T-helper 17 cell (primary cell): Measurements from ENCODE around the gene DDX31. TPM values are rescaled to one million over a fixed set of nuclear protein-coding genes. Genes with fewer than 3 reads are reported as not detected.

Experiments
- ATAC-seq: fragments of 150-1000 bp; cut with Tn5 transposase; 2 replicates; pipeline ENCODE4 v1.10.0; 2021; ENCODE audit warnings: mild to moderate bottlenecking, moderate library complexity
- DNase-seq, 3 donors: peaks; one replicate each; pipeline versions ENCODE4 v3.0.0 to v3.0.0-alpha.2; 2020 to 2021
- H3K9me3 ChIP-seq: one replicate; pipeline ENCODE4 v1.7.0; 2013; ENCODE audit warnings: low read length, mild to moderate bottlenecking; ENCODE audit not compliant: control insufficient read depth, poor library complexity, severe bottlenecking
- H3K27ac Mint-ChIP-seq: one replicate; pipeline ENCODE4 v1.8.0; 2022; ENCODE audit warnings: mild to moderate bottlenecking, moderate library complexity, mixed read lengths
- H3K27me3 Mint-ChIP-seq: one replicate; pipeline ENCODE4 v1.8.0; 2022; ENCODE audit warnings: mixed read lengths
- H3K36me3 Mint-ChIP-seq: one replicate; pipeline ENCODE4 v1.8.0; 2022; ENCODE audit warnings: low read depth, mixed read lengths
- H3K4me1 Mint-ChIP-seq: one replicate; pipeline ENCODE4 v1.8.0; 2022; ENCODE audit warnings: mild to moderate bottlenecking, mixed read lengths
- H3K4me3 Mint-ChIP-seq: one replicate; pipeline ENCODE4 v1.8.0; 2022; ENCODE audit warnings: mild to moderate bottlenecking, moderate library complexity, mixed read lengths
- total RNA-seq, 4 donors: library from RNA in 2 of 4; stranded (reverse) in 2 of 4; gene quantifications; one replicate each; pipeline ENCODE4 v1.2.3 and lab custom pipeline; 2022 to 2026

DDX31 gene
- total RNA-seq, 2 donors from 2014 or later, result 12.6 to 15.5 TPM

DNA sequence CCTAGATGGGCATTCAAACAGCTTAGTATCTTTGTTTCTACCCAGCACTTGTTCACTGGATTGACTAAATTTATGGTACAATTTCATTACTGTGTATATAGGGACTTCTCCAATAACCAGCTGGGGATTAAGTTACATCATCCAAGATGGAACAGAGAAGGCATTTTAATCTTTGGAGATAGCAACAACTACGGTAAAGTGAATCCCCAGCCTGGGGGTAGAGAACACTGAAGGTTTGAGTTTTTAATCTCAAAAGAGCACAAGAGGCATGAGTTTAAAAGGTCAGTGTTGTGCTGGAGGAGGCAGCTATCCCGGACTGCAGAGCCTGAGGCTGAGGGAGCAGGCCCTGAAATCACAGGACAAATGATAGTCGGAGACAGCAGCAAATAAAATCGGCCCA lies 28.6 kb downstream of the DDX31 start:
- Mint-ChIP-seq H3K27ac (no peak overlapping the region), H3K27me3 (no peaks in the 10 kb centered on the region), H3K4me3 (no peak overlapping the region), H3K4me1 (peaks cover 4% of the 10 kb centered on the region), H3K36me3 (peaks cover 10% of the 10 kb centered on the region)
- DNase-seq (no peak), ATAC-seq (no peak)
- no peaks in the 10 kb centered on the region for H3K9me3 ChIP-seq

DNA sequence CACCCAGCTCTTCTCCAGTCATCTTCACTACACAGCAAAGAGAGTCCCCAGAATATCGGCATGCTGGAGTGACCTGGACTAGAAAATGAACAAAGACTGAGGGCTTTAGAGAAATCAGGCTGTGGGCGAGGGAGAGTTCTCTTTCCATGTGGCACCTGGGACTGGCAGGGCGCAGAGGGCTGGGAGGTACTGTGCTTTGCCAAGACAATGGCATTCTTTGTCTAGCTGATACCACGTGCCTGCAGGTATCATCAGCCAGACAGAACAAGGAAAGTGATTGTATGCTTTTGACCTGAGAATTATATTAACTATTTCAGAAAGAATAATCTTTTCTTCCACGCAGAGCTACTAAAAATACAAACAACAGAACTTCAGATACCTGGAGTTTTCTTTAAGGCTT lies 30.5 kb downstream of the DDX31 start:
- no peak overlapping the region for H3K4me3 Mint-ChIP-seq
- no peak overlapping the region for H3K27ac Mint-ChIP-seq
- H3K9me3 ChIP-seq, result no peaks in the 10 kb centered on the region
- DNase-seq (no peak), ATAC-seq (no peak)
- no peaks in the 10 kb centered on the region for H3K27me3 Mint-ChIP-seq
- peaks cover 2% of the 10 kb centered on the region for H3K4me1 Mint-ChIP-seq
- peaks cover 6% of the 10 kb centered on the region for H3K36me3 Mint-ChIP-seq

DNA sequence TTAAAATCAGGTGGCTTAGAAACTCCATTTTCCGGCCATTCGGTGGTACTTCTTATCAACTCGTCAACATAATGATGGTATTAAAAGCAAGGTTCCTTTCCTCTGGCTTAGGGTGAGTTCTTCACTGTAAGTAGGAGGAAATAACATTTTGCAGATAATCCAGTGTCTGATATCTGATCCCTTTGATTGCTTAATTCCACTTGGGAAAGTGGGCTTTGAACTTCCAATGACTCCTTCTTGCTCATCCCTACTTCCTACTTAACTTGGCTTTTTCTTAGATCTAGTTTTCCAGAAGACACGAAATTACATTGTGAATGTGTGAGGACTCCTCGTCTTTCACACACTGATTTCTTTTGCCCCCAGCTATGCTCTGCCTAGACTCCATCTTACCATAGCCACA lies 31.5 kb downstream of the DDX31 start:
- H3K9me3 ChIP-seq, result no peaks in the 10 kb centered on the region
- no peak for DNase-seq
- ATAC-seq, result no peak
- peaks cover 8% of the 10 kb centered on the region for H3K36me3 Mint-ChIP-seq
- no peak overlapping the region for H3K27ac Mint-ChIP-seq
- no peaks in the 10 kb centered on the region for H3K27me3 Mint-ChIP-seq
- H3K4me1 Mint-ChIP-seq, result peaks cover 4% of the 10 kb centered on the region
- H3K4me3 Mint-ChIP-seq, result peak overlapping the region; percentile 21

DNA sequence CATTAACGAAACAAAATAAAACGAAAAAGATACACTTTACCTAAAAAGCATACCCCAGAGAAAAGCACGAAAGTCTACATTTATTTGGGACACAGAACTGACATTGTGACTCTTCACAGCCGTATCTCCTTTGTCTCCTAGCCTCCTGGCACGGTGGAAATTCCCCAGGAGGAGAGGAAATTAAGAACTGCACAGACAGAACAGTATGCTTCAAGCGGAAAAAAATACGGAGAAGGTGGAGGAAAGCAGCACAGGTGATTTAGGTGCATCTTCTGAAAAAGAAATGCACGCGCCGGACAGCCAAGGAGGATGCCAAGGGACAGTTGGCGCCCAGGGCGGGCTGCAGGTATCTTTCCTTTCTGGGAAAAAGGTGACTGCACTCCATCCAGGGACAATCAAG lies 32.0 kb downstream of the DDX31 start:
- ATAC-seq (no peak), DNase-seq (no peak)
- H3K27me3 Mint-ChIP-seq, result no peaks in the 10 kb centered on the region
- H3K36me3 Mint-ChIP-seq, result peaks cover 8% of the 10 kb centered on the region
- no peak overlapping the region for H3K4me3 Mint-ChIP-seq
- H3K9me3 ChIP-seq, result no peaks in the 10 kb centered on the region
- H3K27ac Mint-ChIP-seq, result no peak overlapping the region
- H3K4me1 Mint-ChIP-seq, result peaks cover 4% of the 10 kb centered on the region

- H3K9me3 ChIP-seq, result no peaks in the 10 kb centered on the region
- ATAC-seq, result no peak
- Mint-ChIP-seq H3K4me3 (no peak overlapping the region), H3K27me3 (no peaks in the 10 kb centered on the region), H3K36me3 (peaks cover 8% of the 10 kb centered on the region), H3K4me1 (peaks cover 4% of the 10 kb centered on the region), H3K27ac (no peak overlapping the region)
- DNase-seq, result no peak
Measured at GRCh38 chr9:132637351-132637750, 32.4 kb downstream of the DDX31 start.

DNA sequence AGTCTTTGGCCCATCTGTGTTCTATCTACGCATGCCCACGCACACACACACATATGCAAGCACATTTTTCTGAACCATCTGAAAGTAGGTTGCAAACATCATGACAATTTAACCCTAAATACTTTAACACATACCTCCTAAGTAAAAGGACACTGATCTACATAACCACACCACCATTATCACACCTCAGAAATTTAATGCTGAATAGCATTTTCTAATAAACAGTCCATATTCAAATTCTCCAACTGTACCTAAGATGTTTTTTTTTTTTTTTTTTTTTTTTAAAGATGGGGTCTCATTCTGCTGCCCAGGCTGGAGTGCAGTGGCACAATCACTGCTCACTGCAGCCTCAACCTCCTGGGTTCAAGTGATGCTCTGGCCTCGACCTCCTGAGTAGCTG lies 35.5 kb downstream of the DDX31 start:
- H3K9me3 ChIP-seq, result no peaks in the 10 kb centered on the region
- Mint-ChIP-seq H3K27ac (no peak overlapping the region), H3K4me1 (peaks cover 4% of the 10 kb centered on the region), H3K4me3 (no peak overlapping the region), H3K36me3 (peaks cover 10% of the 10 kb centered on the region), H3K27me3 (no peaks in the 10 kb centered on the region)
- DNase-seq, result no peak
- no peak for ATAC-seq

DNA sequence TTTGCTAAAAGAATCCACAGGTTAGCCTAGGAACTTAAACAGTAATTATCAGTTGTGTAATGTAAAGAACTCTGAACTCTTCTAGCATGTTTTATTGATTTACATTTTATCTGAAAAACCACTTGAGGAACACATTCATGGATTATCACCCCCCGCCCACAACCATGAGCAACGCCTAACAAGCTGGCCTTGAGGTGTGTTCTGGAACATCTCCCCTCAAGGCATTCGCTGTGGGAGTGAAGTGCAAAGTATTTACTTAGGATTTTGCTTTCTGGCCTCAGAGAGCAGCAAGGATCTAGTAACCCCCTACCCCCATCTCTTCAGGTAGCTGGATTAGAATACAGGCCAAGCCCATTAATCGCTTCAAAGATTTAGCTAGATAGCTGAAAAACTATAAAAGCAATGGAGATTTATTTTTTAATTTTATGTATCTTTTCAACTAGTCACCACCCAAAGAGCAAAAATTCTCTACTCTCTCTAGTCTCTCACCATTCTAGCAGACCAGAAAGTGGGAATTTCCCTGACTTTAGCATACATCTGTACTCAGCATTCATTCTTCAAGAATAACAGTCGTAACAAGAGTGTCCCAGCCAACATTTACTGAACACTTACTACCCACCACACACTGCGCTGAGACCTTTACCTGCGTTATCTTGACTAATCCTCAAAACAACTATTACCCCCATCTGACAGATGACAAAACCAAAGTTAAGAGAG lies 37.2 kb downstream of the DDX31 start:
- no peak for DNase-seq
- H3K36me3 Mint-ChIP-seq, result peaks cover 10% of the 10 kb centered on the region
- peaks cover 4% of the 10 kb centered on the region for H3K4me1 Mint-ChIP-seq
- ATAC-seq, result no peak
- H3K27ac Mint-ChIP-seq, result no peak overlapping the region
- H3K9me3 ChIP-seq, result no peaks in the 10 kb centered on the region
- no peaks in the 10 kb centered on the region for H3K27me3 Mint-ChIP-seq
- H3K4me3 Mint-ChIP-seq, result no peak overlapping the region

GRCh38 chr9:132631685-132632084 lies 38.1 kb downstream of the DDX31 start:
- ATAC-seq (no peak), DNase-seq (no peak)
- H3K9me3 ChIP-seq, result no peaks in the 10 kb centered on the region
- Mint-ChIP-seq H3K27me3 (no peaks in the 10 kb centered on the region), H3K4me3 (no peak overlapping the region), H3K36me3 (peaks cover 12% of the 10 kb centered on the region), H3K4me1 (peaks cover 4% of the 10 kb centered on the region), H3K27ac (no peak overlapping the region)

GRCh38 chr9:132631280-132631679 lies 38.5 kb downstream of the DDX31 start:
- no peaks in the 10 kb centered on the region for H3K27me3 Mint-ChIP-seq
- no peak overlapping the region for H3K4me3 Mint-ChIP-seq
- peaks cover 14% of the 10 kb centered on the region for H3K36me3 Mint-ChIP-seq

DNA sequence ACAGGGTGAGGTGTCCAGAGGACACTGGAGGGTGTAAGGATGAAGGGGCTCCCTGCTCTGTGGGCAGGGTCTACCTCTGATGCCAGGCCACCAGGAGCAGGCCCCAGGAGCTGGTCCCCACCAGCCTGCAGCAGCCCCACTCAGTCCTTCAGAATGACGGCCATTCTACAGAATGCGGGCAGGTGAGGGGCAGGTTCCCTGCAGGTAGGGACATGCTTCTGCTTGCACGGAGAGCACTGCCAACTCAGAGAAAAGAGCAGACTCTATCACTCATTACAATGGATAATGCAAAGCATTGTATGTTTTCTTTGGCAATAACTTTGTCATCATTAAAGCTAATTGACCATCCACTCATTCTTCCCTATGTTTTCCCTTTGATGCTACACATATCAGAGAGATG lies 39.0 kb downstream of the DDX31 start:
- DNase-seq, result no peak
- H3K36me3 Mint-ChIP-seq, result peaks cover 14% of the 10 kb centered on the region
- no peak overlapping the region for H3K27ac Mint-ChIP-seq

More at GRCh38 chr9:132631280-132631679, 38.5 kb downstream of the DDX31 start:
- no peaks in the 10 kb centered on the region for H3K9me3 ChIP-seq
- peaks cover 4% of the 10 kb centered on the region for H3K4me1 Mint-ChIP-seq
- DNase-seq, result no peak
- no peak overlapping the region for H3K27ac Mint-ChIP-seq
- ATAC-seq, result no peak

DNA sequence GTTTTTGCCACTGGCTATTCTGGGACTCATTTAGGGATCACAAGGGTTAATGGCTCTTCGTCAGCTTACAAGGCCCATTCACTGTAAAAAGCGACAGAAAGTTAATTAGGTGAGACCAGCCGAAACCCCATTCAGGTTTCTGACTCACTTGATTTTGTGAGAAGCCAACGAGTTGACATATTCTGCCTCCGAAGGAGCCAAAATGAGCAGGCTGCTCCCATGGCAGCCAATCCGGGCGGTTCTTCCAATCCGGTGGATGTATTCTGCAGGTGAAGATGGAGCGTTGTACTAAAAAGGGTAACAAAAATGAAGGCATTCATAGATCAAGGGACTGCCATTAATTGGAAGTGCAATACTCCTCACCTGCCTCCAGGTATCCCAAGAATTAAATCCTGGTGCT lies 39.7 kb downstream of the DDX31 start:
- H3K9me3 ChIP-seq, result no peaks in the 10 kb centered on the region
- DNase-seq (no peak), ATAC-seq (no peak)
- no peaks in the 10 kb centered on the region for H3K27me3 Mint-ChIP-seq
- no peak overlapping the region for H3K4me3 Mint-ChIP-seq
- peaks cover 4% of the 10 kb centered on the region for H3K4me1 Mint-ChIP-seq
- H3K27ac Mint-ChIP-seq, result no peak overlapping the region
- H3K36me3 Mint-ChIP-seq, result peaks cover 18% of the 10 kb centered on the region

More for the DNA sequence above, 39.0 kb downstream of the DDX31 start:
- no peaks in the 10 kb centered on the region for H3K27me3 Mint-ChIP-seq
- H3K9me3 ChIP-seq, result no peaks in the 10 kb centered on the region
- H3K4me1 Mint-ChIP-seq, result peaks cover 4% of the 10 kb centered on the region
- no peak for ATAC-seq
- H3K4me3 Mint-ChIP-seq, result no peak overlapping the region

GRCh38 chr9:132628746-132629145 lies 41.0 kb downstream of the DDX31 start:
- Mint-ChIP-seq H3K27ac (no peak overlapping the region), H3K36me3 (peaks cover 17% of the 10 kb centered on the region), H3K27me3 (no peaks in the 10 kb centered on the region), H3K4me3 (no peak overlapping the region), H3K4me1 (peaks cover 2% of the 10 kb centered on the region)
- H3K9me3 ChIP-seq, result no peaks in the 10 kb centered on the region
- DNase-seq (no peak), ATAC-seq (no peak)

DNA sequence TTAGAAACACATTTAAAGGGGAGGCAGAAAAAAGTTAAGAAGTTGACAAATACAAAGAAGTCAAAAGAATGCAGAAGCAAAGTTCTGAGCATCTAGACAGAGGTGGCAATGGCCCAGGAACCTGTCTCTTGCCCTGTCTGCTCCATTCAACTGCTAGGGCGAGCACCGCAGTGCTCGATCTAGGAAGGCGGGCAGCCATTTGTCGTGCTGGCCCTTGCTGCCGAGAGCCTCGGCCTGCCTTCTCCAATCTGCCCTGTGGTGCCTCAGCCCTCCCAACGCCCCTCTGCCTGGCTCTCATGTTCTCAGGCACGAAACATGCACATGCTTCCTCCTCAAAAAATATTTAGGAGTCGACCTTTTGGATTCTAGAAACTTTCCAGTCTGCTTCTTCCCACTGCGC lies 42.2 kb downstream of the DDX31 start:
- no peaks in the 10 kb centered on the region for H3K9me3 ChIP-seq
- Mint-ChIP-seq H3K27ac (no peak overlapping the region), H3K4me3 (no peak overlapping the region), H3K36me3 (peaks cover 16% of the 10 kb centered on the region), H3K4me1 (no peaks in the 10 kb centered on the region), H3K27me3 (no peaks in the 10 kb centered on the region)
- DNase-seq (no peak), ATAC-seq (no peak)

- peaks cover 16% of the 10 kb centered on the region for H3K36me3 Mint-ChIP-seq
- no peak overlapping the region for H3K27ac Mint-ChIP-seq
- H3K4me3 Mint-ChIP-seq, result no peak overlapping the region
- no peaks in the 10 kb centered on the region for H3K27me3 Mint-ChIP-seq
- no peaks in the 10 kb centered on the region for H3K4me1 Mint-ChIP-seq
- DNase-seq (no peak), ATAC-seq (no peak)
- H3K9me3 ChIP-seq, result no peaks in the 10 kb centered on the region
Measured at GRCh38 chr9:132627106-132627505, 42.7 kb downstream of the DDX31 start.
